HepG2 (cell line): Measurements from ENCODE around the gene AADACL4. TPM values are rescaled to one million over a fixed set of nuclear protein-coding genes. Genes with fewer than 3 reads are reported as not detected.

Experiments
- AHR ChIP-seq: IDR thresholded peaks from 2 replicates; pipeline ENCODE4 v1.6.1; 2018; ENCODE audit warnings: missing genetic modification reagents, missing compliant biosample characterization
- CSRNP1 ChIP-seq: sonication (generic); formaldehyde crosslinking; IDR thresholded peaks from 2 replicates; pipeline ENCODE4 v1.8.1; 2023; ENCODE audit warnings: mild to moderate bottlenecking, missing genetic modification reagents
- FOSL1 ChIP-seq: sonication (generic); formaldehyde crosslinking; IDR thresholded peaks from 2 replicates; pipeline ENCODE4 v1.9.0; 2021; ENCODE audit warnings: missing genetic modification reagents, borderline replicate concordance
- HIC2 ChIP-seq: sonication (generic); formaldehyde crosslinking; IDR thresholded peaks from 2 replicates; pipeline ENCODE4 v1.9.0; 2022; ENCODE audit warnings: low read depth, missing genetic modification reagents
- NAIF1 ChIP-seq: sonication (generic); formaldehyde crosslinking; IDR thresholded peaks from 2 replicates; pipeline ENCODE4 v1.5.0; 2020; ENCODE audit warnings: mild to moderate bottlenecking, missing genetic modification reagents, borderline replicate concordance
- NCOA2 ChIP-seq: sonication (generic); formaldehyde crosslinking; IDR thresholded peaks from 2 replicates; pipeline ENCODE4 v1.8.0; 2022; ENCODE audit warnings: inconsistent platforms
- NR3C1 ChIP-seq: sonication (generic); formaldehyde crosslinking; IDR thresholded peaks from 2 replicates; pipeline ENCODE4 v1.4.0; 2020; ENCODE audit warnings: missing genetic modification reagents
- PHF5A ChIP-seq: IDR thresholded peaks from one replicate; pipeline ENCODE4 v1.6.1; 2018; ENCODE audit warnings: low read depth, missing genetic modification reagents; ENCODE audit not compliant: unreplicated experiment
- PITX1 ChIP-seq: sonication (generic); formaldehyde crosslinking; IDR thresholded peaks from 2 replicates; pipeline ENCODE4 v1.5.1; 2020; ENCODE audit warnings: mild to moderate bottlenecking, missing genetic modification reagents
- RFX3 ChIP-seq: IDR thresholded peaks from 2 replicates; pipeline ENCODE4 v1.6.1; 2016; ENCODE audit warnings: missing biosample characterization, missing genetic modification reagents
- THAP9 ChIP-seq: sonication (generic); formaldehyde crosslinking; IDR thresholded peaks from 2 replicates; pipeline ENCODE4; 2020; ENCODE audit warnings: missing genetic modification reagents, mild to moderate bottlenecking, borderline replicate concordance
- THRA ChIP-seq: sonication (generic); formaldehyde crosslinking; IDR thresholded peaks from 2 replicates; pipeline ENCODE4 v1.4.0; 2020; ENCODE audit warnings: missing genetic modification reagents, borderline replicate concordance
- ZBTB42 ChIP-seq: sonication (generic); formaldehyde crosslinking; IDR thresholded peaks from 2 replicates; pipeline ENCODE4 v1.5.0; 2020; ENCODE audit warnings: mild to moderate bottlenecking, missing genetic modification reagents
- ZNF333 ChIP-seq: sonication (generic); formaldehyde crosslinking; IDR thresholded peaks from 2 replicates; pipeline ENCODE4 v1.4.0; 2020; ENCODE audit warnings: mild to moderate bottlenecking, missing genetic modification reagents, borderline replicate concordance
- ZNF34 ChIP-seq: sonication (generic); formaldehyde crosslinking; IDR thresholded peaks from 2 replicates; pipeline ENCODE4 v1.4.0; 2020; ENCODE audit warnings: mild to moderate bottlenecking, missing genetic modification reagents, borderline replicate concordance
- ZNF460 ChIP-seq: sonication (generic); formaldehyde crosslinking; IDR thresholded peaks from 2 replicates; pipeline ENCODE4 v1.5.1; 2020; ENCODE audit warnings: missing genetic modification reagents, mild to moderate bottlenecking, borderline replicate concordance
- ZNF567 ChIP-seq: sonication (generic); formaldehyde crosslinking; IDR thresholded peaks from 2 replicates; pipeline ENCODE4 v1.8.1; 2023; ENCODE audit warnings: mild to moderate bottlenecking, missing genetic modification reagents, borderline replicate concordance
- ZNF589 ChIP-seq: sonication (generic); formaldehyde crosslinking; conservative IDR thresholded peaks from 2 replicates; pipeline ENCODE4 v1.8.0; 2022; ENCODE audit warnings: mild to moderate bottlenecking, moderate library complexity, missing genetic modification reagents
- ZNF607 ChIP-seq: sonication (generic); formaldehyde crosslinking; IDR thresholded peaks from 2 replicates; pipeline ENCODE4 v1.5.1; 2020; ENCODE audit warnings: missing genetic modification reagents, mild to moderate bottlenecking, borderline replicate concordance
- ZNF615 ChIP-seq: sonication (generic); formaldehyde crosslinking; IDR thresholded peaks from 2 replicates; pipeline ENCODE4 v1.5.0; 2020; ENCODE audit warnings: mild to moderate bottlenecking, missing genetic modification reagents, borderline replicate concordance
- ZNF619 ChIP-seq: sonication (generic); formaldehyde crosslinking; IDR thresholded peaks from 2 replicates; pipeline ENCODE4 v1.4.0; 2020; ENCODE audit warnings: mild to moderate bottlenecking, missing genetic modification reagents
- polyA plus RNA-seq, 8 experiments: library from polyadenylated mRNA; depleted of rRNA in 3 of 8; stranded (reverse) in 7 of 8; unstranded in 1 of 8; fragments of >200 nt; fragmentation: Illumina TruSeq in 4 of 8; extraction: Trizol in 4 of 8; gene quantifications; 2 replicates each; pipeline versions ENCODE4 v1.2.1 to v1.2.3, GENCODE V29; 2011 to 2016; ENCODE audit warnings: low read depth in 4 of 8, missing spikeins in 1 of 8, mixed read lengths in 1 of 8; ENCODE audit not compliant: insufficient read depth in 1 of 8
- total RNA-seq, 5 experiments: library from RNA; depleted of rRNA; stranded (reverse); fragments of >200 nt; fragmentation: Illumina TruSeq; extraction: Trizol; gene quantifications; 2 replicates each; pipeline ENCODE4 v1.2.3, GENCODE V29; 2016; ENCODE audit warnings: low read depth in 1 of 5

The AADACL4 gene
- total and polyA plus RNA-seq, 2 of the 13 experiments (the other 11 are each of a cell fraction or from before 2014, with no cell fraction given), result not detected

- 0 out of 2 replicates have a peak, but pooled peaks have one; percentile 6 for TF ChIP-seq THAP9
- TF ChIP-seq ZNF619 (CRISPR knock-in tag), result no peak; the same call in 1 of the 2 replicates
- TF ChIP-seq ZNF589 (CRISPR knock-in tag), result no peak
- 0 out of 2 replicates have a peak, but pooled peaks have one; percentile 41 for TF ChIP-seq ZNF615 (CRISPR knock-in tag)
- peak; percentile 74; the same call in 1 of the 2 replicates for TF ChIP-seq ZNF34 (CRISPR knock-in tag)
- TF ChIP-seq PHF5A (CRISPR knock-in tag), result peak; percentile 66
- TF ChIP-seq NR3C1 (CRISPR knock-in tag), result no peak
- TF ChIP-seq CSRNP1 (CRISPR knock-in tag), result no peak
- peak; percentile 85 for TF ChIP-seq NCOA2
- peak; percentile 80; the same call in 1 of the 2 replicates for TF ChIP-seq ZNF607 (CRISPR knock-in tag)
- TF ChIP-seq PITX1 (CRISPR knock-in tag), result peak; percentile 86
- no peak for TF ChIP-seq ZBTB42 (CRISPR knock-in tag)
- TF ChIP-seq ZNF460 (CRISPR knock-in tag), result peak; percentile 44; the same call in 1 of the 2 replicates
- TF ChIP-seq FOSL1, result peak; percentile 95
- TF ChIP-seq NAIF1 (CRISPR knock-in tag), result no peak; the same call in 1 of the 2 replicates
- peak; percentile 85 for TF ChIP-seq AHR (CRISPR knock-in tag)
- peak; percentile 69; the same call in 1 of the 2 replicates for TF ChIP-seq ZNF333
- 0 out of 2 replicates have a peak, but pooled peaks have one; percentile 21 for TF ChIP-seq ZNF567 (CRISPR knock-in tag)
- peak; percentile 88; the same call in 1 of the 2 replicates for TF ChIP-seq THRA (CRISPR knock-in tag)
- TF ChIP-seq RFX3 (CRISPR knock-in tag), result 0 out of 2 replicates have a peak, but pooled peaks have one; percentile 18
- no peak; the same call in none of the 2 replicates for TF ChIP-seq HIC2 (CRISPR knock-in tag)
These were observed 24.7 kb upstream of the AADACL4 start (continued) for GRCh38 chr1:12618965-12619791.
